Measurements from ENCODE around the gene EARS2. TPM values are rescaled to one million over a fixed set of nuclear protein-coding genes. Genes with fewer than 3 reads are reported as not detected.

Gene EARS2
- polyA plus RNA-seq, 1 donor from 2014 or later, result 22.2 TPM

GRCh38 chr16:23502466-23502865 lies 54.7 kb downstream of the EARS2 start:
- H3K4me3 ChIP-seq (ENCODE audit: low read length), result no peak overlapping the region
- no peak for TF ChIP-seq EP300 (conservative IDR thresholded peaks at IDR 0.05; ENCODE audit: poor library complexity, severe bottlenecking)
- no peaks in the 10 kb centered on the region for H3K9me3 ChIP-seq (ENCODE audit: low read length)
- no peak overlapping the region for H3K4me2 ChIP-seq (ENCODE audit: low read length)
- no peaks in the 10 kb centered on the region for H3K36me3 ChIP-seq (ENCODE audit: insufficient read depth, low read length)
- H3K27me3 ChIP-seq (ENCODE audit: insufficient read depth, low read depth, low read length), result no peaks in the 10 kb centered on the region
- H3K9me2 ChIP-seq (ENCODE audit: insufficient read depth, low read length), result no peaks in the 10 kb centered on the region
- H3K9ac ChIP-seq (ENCODE audit: low read length), result no peak overlapping the region
- no peaks in the 10 kb centered on the region for H3F3A ChIP-seq (ENCODE audit: insufficient read depth, low read length, poor library complexity, severe bottlenecking)
- H3K27ac ChIP-seq (ENCODE audit: low read length), result no peak overlapping the region
- H3K79me2 ChIP-seq (replicated peaks; ENCODE audit: insufficient read depth, low read length), result peaks cover 45% of the 10 kb centered on the region
- no peaks in the 10 kb centered on the region for H4K20me1 ChIP-seq (ENCODE audit: insufficient read depth)
- H2AFZ ChIP-seq (ENCODE audit: low read depth, low read length), result no peak overlapping the region

- H3K9me2 ChIP-seq (ENCODE audit: insufficient read depth, low read length), result no peaks in the 10 kb centered on the region
- no peaks in the 10 kb centered on the region for H3F3A ChIP-seq (ENCODE audit: insufficient read depth, low read length, poor library complexity, severe bottlenecking)
- H4K20me1 ChIP-seq (ENCODE audit: insufficient read depth), result no peaks in the 10 kb centered on the region
- no peaks in the 10 kb centered on the region for H3K27me3 ChIP-seq (ENCODE audit: insufficient read depth, low read depth, low read length)
- H3K4me2 ChIP-seq (ENCODE audit: low read length), result no peak overlapping the region
- no peak overlapping the region for H2AFZ ChIP-seq (ENCODE audit: low read depth, low read length)
- no peak overlapping the region for H3K9ac ChIP-seq (ENCODE audit: low read length)
- no peak overlapping the region for H3K27ac ChIP-seq (ENCODE audit: low read length)
- H3K79me2 ChIP-seq (replicated peaks; ENCODE audit: insufficient read depth, low read length), result peaks cover 36% of the 10 kb centered on the region
- no peak overlapping the region for H3K4me3 ChIP-seq (ENCODE audit: low read length)
- no peaks in the 10 kb centered on the region for H3K36me3 ChIP-seq (ENCODE audit: insufficient read depth, low read length)
- no peak for TF ChIP-seq RAD21 (conservative IDR thresholded peaks at IDR 0.05)
- TF ChIP-seq EZH2 (IDR thresholded peaks at IDR 0.05; ENCODE audit: borderline replicate concordance, insufficient read depth, low read length, poor library complexity, severe bottlenecking), result no peak
- no peaks in the 10 kb centered on the region for H3K9me3 ChIP-seq (ENCODE audit: low read length)
These were observed 55.9 kb downstream of the EARS2 start for GRCh38 chr16:23501291-23501690.

DNA sequence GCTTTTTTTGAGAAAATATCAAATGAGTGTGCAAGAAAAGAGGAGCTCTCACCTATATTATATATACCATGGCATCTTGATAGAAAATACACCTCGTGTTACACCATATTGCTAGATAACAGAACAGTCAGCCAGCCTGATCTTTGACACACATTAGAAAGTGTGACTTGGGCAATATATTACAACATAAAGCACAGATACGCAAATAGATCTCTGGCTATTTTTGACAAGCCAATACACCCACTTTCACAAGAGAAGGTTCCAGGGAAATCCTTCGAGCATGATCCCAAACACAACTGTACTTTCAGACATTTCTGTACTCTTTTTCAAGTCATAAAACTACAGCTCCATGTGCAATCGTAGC lies 56.3 kb downstream of the EARS2 start:
- no peak overlapping the region for H3K4me3 ChIP-seq (ENCODE audit: low read length)
- no peaks in the 10 kb centered on the region for H3F3A ChIP-seq (ENCODE audit: insufficient read depth, low read length, poor library complexity, severe bottlenecking)
- no peak overlapping the region for H3K9ac ChIP-seq (ENCODE audit: low read length)
- no peak overlapping the region for H3K27ac ChIP-seq (ENCODE audit: low read length)
- peaks cover 34% of the 10 kb centered on the region for H3K79me2 ChIP-seq (replicated peaks; ENCODE audit: insufficient read depth, low read length)
- no peaks in the 10 kb centered on the region for H3K36me3 ChIP-seq (ENCODE audit: insufficient read depth, low read length)
- no peak overlapping the region for H2AFZ ChIP-seq (ENCODE audit: low read depth, low read length)
- H4K20me1 ChIP-seq (ENCODE audit: insufficient read depth), result no peaks in the 10 kb centered on the region
- TF ChIP-seq SMC3 (conservative IDR thresholded peaks at IDR 0.05; ENCODE audit: poor library complexity) (no peak), POLR2AphosphoS5 (IDR thresholded peaks at IDR 0.05) (no peak), EZH2 (IDR thresholded peaks at IDR 0.05; ENCODE audit: borderline replicate concordance, insufficient read depth, low read length, poor library complexity, severe bottlenecking) (no peak), EP300 (conservative IDR thresholded peaks at IDR 0.05; ENCODE audit: poor library complexity, severe bottlenecking) (no peak), TAF1 (IDR thresholded peaks at IDR 0.05; ENCODE audit: low read depth) (no peak), REST (IDR thresholded peaks at IDR 0.05; ENCODE audit: borderline replicate concordance) (no peak), MXI1 (conservative IDR thresholded peaks at IDR 0.05; ENCODE audit: poor library complexity, severe bottlenecking) (no peak), CTCF (IDR thresholded peaks at IDR 0.05; ENCODE audit: poor library complexity, severe bottlenecking) (no peak), RAD21 (conservative IDR thresholded peaks at IDR 0.05) (no peak)
- no peaks in the 10 kb centered on the region for H3K9me3 ChIP-seq (ENCODE audit: low read length)
- no peaks in the 10 kb centered on the region for H3K27me3 ChIP-seq (ENCODE audit: insufficient read depth, low read depth, low read length)
- no peak overlapping the region for H3K4me2 ChIP-seq (ENCODE audit: low read length)
- no peaks in the 10 kb centered on the region for H3K9me2 ChIP-seq (ENCODE audit: insufficient read depth, low read length)
